Liver (tissue), 3 donors: ENCODE measurements around the gene PATL1.

Experiments used
- HNF4A ChIP-seq, 2 donors: conservative IDR thresholded peaks; 2 replicates each; pipeline ENCODE4 v1.6.1; 2016; ENCODE audit warnings: antibody characterized with exemption in 2 of 2, mild to moderate bottlenecking in 2 of 2
- RAD21 ChIP-seq, 2 donors: IDR thresholded peaks; 2 replicates each; pipeline ENCODE4 v1.6.1; 2016; ENCODE audit warnings: antibody characterized with exemption in 2 of 2, mild to moderate bottlenecking in 2 of 2
- YY1 ChIP-seq: IDR thresholded peaks from 2 replicates; pipeline ENCODE4 v1.6.1; 2016; ENCODE audit warnings: antibody characterized with exemption, mild to moderate bottlenecking
- TF ChIP-seq, protein P1 (sequence below): fragments of 150-350 bp; IDR thresholded peaks from 2 replicates; pipeline ENCODE4 v1.5.1; 2017; ENCODE audit warnings: improper control_type of control experiment, low read depth, low read length; ENCODE audit not compliant: missing input control
- donor health status: healthy.
- donor health status: healthy.

- TF ChIP-seq HNF4A (conservative IDR thresholded peaks at IDR 0.05), result no peak
- TF ChIP-seq RAD21 (IDR thresholded peaks at IDR 0.05), result no peak
- TF ChIP-seq, protein P1, sequence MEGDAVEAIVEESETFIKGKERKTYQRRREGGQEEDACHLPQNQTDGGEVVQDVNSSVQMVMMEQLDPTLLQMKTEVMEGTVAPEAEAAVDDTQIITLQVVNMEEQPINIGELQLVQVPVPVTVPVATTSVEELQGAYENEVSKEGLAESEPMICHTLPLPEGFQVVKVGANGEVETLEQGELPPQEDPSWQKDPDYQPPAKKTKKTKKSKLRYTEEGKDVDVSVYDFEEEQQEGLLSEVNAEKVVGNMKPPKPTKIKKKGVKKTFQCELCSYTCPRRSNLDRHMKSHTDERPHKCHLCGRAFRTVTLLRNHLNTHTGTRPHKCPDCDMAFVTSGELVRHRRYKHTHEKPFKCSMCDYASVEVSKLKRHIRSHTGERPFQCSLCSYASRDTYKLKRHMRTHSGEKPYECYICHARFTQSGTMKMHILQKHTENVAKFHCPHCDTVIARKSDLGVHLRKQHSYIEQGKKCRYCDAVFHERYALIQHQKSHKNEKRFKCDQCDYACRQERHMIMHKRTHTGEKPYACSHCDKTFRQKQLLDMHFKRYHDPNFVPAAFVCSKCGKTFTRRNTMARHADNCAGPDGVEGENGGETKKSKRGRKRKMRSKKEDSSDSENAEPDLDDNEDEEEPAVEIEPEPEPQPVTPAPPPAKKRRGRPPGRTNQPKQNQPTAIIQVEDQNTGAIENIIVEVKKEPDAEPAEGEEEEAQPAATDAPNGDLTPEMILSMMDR, result no peak
- no peak for TF ChIP-seq YY1
Measured at GRCh38 chr11:59669611-59670009, 773 bp upstream of the PATL1 start.
